ENCODE results near the gene SERPINB7. TPM values are rescaled to one million over a fixed set of nuclear protein-coding genes. Genes with fewer than 3 reads are reported as not detected.
"Not testable (repeated sequence)": the region's sequence is repeated elsewhere in the genome, so short reads cannot be mapped to it uniquely, and the experiment has no call there.

SERPINB7 gene
- polyA plus RNA-seq, 3 donors: not detected

- no peaks in the 10 kb centered on the region for H3K4me1 Mint-ChIP-seq
- H3K27ac Mint-ChIP-seq: no peak overlapping the region
- peaks cover 0 to 2% of the 10 kb centered on the region in 2 donors for H3K27me3 ChIP-seq (ENCODE audit: control insufficient read depth in 2 of 2, insufficient read depth in 2 of 2, low read length in 2 of 2)
- peaks cover 16 to 32% (median 22%) of the 10 kb centered on the region in 7 donors for H3K9me3 Mint-ChIP-seq
- TF ChIP-seq CTCF (IDR thresholded peaks at IDR 0.05): no peak
- peaks cover 17 to 21% of the 10 kb centered on the region in 2 donors for H3K9me3 ChIP-seq (replicated peaks in 1 of 2; ENCODE audit: control insufficient read depth in 1 of 2, insufficient read depth in 1 of 2, low read length in 2 of 2)
- no peaks in the 10 kb centered on the region for H4K20me1 ChIP-seq (ENCODE audit: insufficient read depth, low read length)
- H3K27ac ChIP-seq (ENCODE audit: low read depth in 1 of 2, low read length in 2 of 2): no peak overlapping the region
- no peaks in the 10 kb centered on the region for H3K36me3 Mint-ChIP-seq
- no peak for DNase-seq
- H3K4me2 ChIP-seq (replicated peaks; ENCODE audit: extremely low read depth, low read length, poor library complexity, severe bottlenecking): no peak overlapping the region
- no peaks in the 10 kb centered on the region for H3K36me3 ChIP-seq (replicated peaks in 1 of 2; ENCODE audit: control insufficient read depth in 1 of 2, insufficient read depth in 2 of 2, low read length in 2 of 2)
- H2AFZ ChIP-seq (ENCODE audit: insufficient read depth, low read depth, low read length, poor library complexity, severe bottlenecking): no peak overlapping the region
- intact Hi-C loops (cut with micrococcal nuclease): no loop called here
- no peaks in the 10 kb centered on the region for H3K4me1 ChIP-seq (ENCODE audit: control insufficient read depth in 1 of 2, insufficient read depth in 2 of 2, low read length in 2 of 2)
- H3K27me3 Mint-ChIP-seq (ENCODE audit: low read depth in 3 of 3): peaks cover 1 to 5% (median 2%) of the 10 kb centered on the region in 3 donors
- no peak overlapping the region for H3K4me3 ChIP-seq (replicated peaks in 1 of 3; ENCODE audit: low read depth in 2 of 3, low read length in 3 of 3)
- H3K79me2 ChIP-seq (ENCODE audit: insufficient read depth, low read length): no peaks in the 10 kb centered on the region
- H3K9ac ChIP-seq (ENCODE audit: insufficient read depth, low read length, poor library complexity, severe bottlenecking): no peak overlapping the region
- no peak overlapping the region for H3K4me3 Mint-ChIP-seq
These were observed 17.7 kb upstream of the SERPINB7 start for GRCh38 chr18:63757541-63757940.

DNA sequence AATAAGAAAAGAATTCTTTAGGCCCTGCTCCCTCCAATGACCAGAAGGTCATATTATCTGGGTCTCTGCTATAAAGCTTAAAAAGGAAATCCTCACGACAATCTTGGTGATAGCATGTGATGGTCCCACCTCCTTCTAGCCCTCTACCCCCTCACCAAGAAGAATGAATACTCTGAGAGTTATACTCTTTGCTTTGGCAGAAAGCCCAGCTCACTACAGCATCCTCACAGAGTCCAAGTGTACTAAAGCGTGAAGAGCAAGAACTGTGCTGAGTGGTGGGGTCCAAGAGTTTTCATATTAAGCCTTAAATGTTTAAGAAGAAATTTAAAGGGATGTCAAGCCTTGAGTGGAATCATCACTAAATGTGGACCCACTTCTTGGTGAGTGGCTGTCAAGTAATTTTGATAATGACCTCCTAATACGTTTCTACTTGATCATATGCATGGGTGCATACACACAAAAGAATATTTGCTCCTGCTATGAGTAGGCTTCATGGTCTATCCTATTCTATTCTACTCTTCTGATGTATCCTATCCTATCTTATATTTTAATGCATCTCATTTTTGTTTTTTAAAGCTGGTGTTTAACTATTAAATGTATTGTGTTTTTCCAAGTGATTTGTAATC, 16.5 kb upstream of the SERPINB7 start:
- Mint-ChIP-seq H3K4me3 (no peak overlapping the region), H3K27me3 (ENCODE audit: low read depth in 3 of 3) (peaks cover 0 to 1% (median 1%) of the 10 kb centered on the region in 3 donors), H3K36me3 (no peaks in the 10 kb centered on the region), H3K9me3 (peaks cover 16 to 32% (median 22%) of the 10 kb centered on the region in 7 donors), H3K27ac (no peak overlapping the region), H3K4me1 (no peaks in the 10 kb centered on the region)
- Histone ChIP-seq H3K27me3 (ENCODE audit: control insufficient read depth in 2 of 2, insufficient read depth in 2 of 2, low read length in 2 of 2) (no peaks in the 10 kb centered on the region), H3K27ac (ENCODE audit: low read depth in 1 of 2, low read length in 2 of 2) (no peak overlapping the region), H3K9me3 (replicated peaks in 1 of 2; ENCODE audit: control insufficient read depth in 1 of 2, insufficient read depth in 1 of 2, low read length in 2 of 2) (peaks cover 17 to 21% of the 10 kb centered on the region in 2 donors), H2AFZ (ENCODE audit: insufficient read depth, low read depth, low read length, poor library complexity, severe bottlenecking) (no peak overlapping the region), H4K20me1 (ENCODE audit: insufficient read depth, low read length) (no peaks in the 10 kb centered on the region), H3K9ac (ENCODE audit: insufficient read depth, low read length, poor library complexity, severe bottlenecking) (no peak overlapping the region), H3K4me3 (replicated peaks in 1 of 3; ENCODE audit: low read depth in 2 of 3, low read length in 3 of 3) (no peak overlapping the region), H3K4me1 (ENCODE audit: control insufficient read depth in 1 of 2, insufficient read depth in 2 of 2, low read length in 2 of 2) (no peaks in the 10 kb centered on the region), H3K4me2 (replicated peaks; ENCODE audit: extremely low read depth, low read length, poor library complexity, severe bottlenecking) (no peak overlapping the region), H3K36me3 (replicated peaks in 1 of 2; ENCODE audit: control insufficient read depth in 1 of 2, insufficient read depth in 2 of 2, low read length in 2 of 2) (no peaks in the 10 kb centered on the region), H3K79me2 (ENCODE audit: insufficient read depth, low read length) (no peaks in the 10 kb centered on the region)
- no CpG with 5 or more reads among the region's 3 CpGs for WGBS (ENCODE audit: insufficient coverage)
- intact Hi-C loops (cut with micrococcal nuclease): no loop called here
- TF ChIP-seq CTCF (IDR thresholded peaks at IDR 0.05): no peak
- no peak for DNase-seq

DNA sequence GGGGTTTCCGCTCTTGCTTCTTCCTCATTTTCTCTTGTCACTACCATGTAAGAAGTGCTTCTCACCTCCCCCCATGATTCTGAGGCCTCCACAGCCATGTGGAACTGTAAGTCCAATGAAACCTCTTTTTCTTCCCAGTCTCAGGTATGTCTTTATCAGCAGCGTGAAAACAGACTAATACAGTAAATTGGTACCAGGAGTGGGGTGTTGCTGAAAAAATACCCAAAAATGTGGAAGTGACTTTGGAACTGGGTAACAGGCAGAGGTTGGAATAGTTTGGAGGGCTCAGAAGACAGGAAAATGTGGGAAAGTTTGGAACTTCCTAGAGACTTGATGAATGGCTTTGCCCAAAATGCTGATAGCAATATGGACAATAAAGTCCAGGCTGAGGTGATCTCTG, 15.4 kb upstream of the SERPINB7 start:
- H3K36me3 ChIP-seq (replicated peaks in 1 of 2; ENCODE audit: control insufficient read depth in 1 of 2, insufficient read depth in 2 of 2, low read length in 2 of 2); H4K20me1 ChIP-seq (ENCODE audit: insufficient read depth, low read length); H3K27ac ChIP-seq (ENCODE audit: low read depth in 1 of 2, low read length in 2 of 2); H3K4me3 Mint-ChIP-seq; H3K4me2 ChIP-seq (replicated peaks; ENCODE audit: extremely low read depth, low read length, poor library complexity, severe bottlenecking); H3K9ac ChIP-seq (ENCODE audit: insufficient read depth, low read length, poor library complexity, severe bottlenecking); H3K4me1 Mint-ChIP-seq; H2AFZ ChIP-seq (ENCODE audit: insufficient read depth, low read depth, low read length, poor library complexity, severe bottlenecking); DNase-seq; H3K27ac Mint-ChIP-seq; H3K27me3 ChIP-seq (ENCODE audit: control insufficient read depth in 2 of 2, insufficient read depth in 2 of 2, low read length in 2 of 2); H3K4me3 ChIP-seq (replicated peaks in 1 of 3; ENCODE audit: low read depth in 2 of 3, low read length in 3 of 3); intact Hi-C loops (cut with micrococcal nuclease); H3K36me3 Mint-ChIP-seq; H3K4me1 ChIP-seq (ENCODE audit: control insufficient read depth in 1 of 2, insufficient read depth in 2 of 2, low read length in 2 of 2); H3K27me3 Mint-ChIP-seq (ENCODE audit: low read depth in 3 of 3); H3K79me2 ChIP-seq (ENCODE audit: insufficient read depth, low read length): not testable (repeated sequence)
- no CpG with 5 or more reads among the region's 2 CpGs for WGBS (ENCODE audit: insufficient coverage)
- peaks cover 17 to 21% of the 10 kb centered on the region in 2 donors for H3K9me3 ChIP-seq (replicated peaks in 1 of 2; ENCODE audit: control insufficient read depth in 1 of 2, insufficient read depth in 1 of 2, low read length in 2 of 2)
- peaks cover 16 to 30% (median 22%) of the 10 kb centered on the region in 7 donors for H3K9me3 Mint-ChIP-seq

Measured in CD14-positive monocyte (primary cell).